ENCODE measurements around the gene CAND2.
A peak's percentile ranks its signal among the peaks of the same experiment; 100 is the strongest.

The CAND2 gene

DNA sequence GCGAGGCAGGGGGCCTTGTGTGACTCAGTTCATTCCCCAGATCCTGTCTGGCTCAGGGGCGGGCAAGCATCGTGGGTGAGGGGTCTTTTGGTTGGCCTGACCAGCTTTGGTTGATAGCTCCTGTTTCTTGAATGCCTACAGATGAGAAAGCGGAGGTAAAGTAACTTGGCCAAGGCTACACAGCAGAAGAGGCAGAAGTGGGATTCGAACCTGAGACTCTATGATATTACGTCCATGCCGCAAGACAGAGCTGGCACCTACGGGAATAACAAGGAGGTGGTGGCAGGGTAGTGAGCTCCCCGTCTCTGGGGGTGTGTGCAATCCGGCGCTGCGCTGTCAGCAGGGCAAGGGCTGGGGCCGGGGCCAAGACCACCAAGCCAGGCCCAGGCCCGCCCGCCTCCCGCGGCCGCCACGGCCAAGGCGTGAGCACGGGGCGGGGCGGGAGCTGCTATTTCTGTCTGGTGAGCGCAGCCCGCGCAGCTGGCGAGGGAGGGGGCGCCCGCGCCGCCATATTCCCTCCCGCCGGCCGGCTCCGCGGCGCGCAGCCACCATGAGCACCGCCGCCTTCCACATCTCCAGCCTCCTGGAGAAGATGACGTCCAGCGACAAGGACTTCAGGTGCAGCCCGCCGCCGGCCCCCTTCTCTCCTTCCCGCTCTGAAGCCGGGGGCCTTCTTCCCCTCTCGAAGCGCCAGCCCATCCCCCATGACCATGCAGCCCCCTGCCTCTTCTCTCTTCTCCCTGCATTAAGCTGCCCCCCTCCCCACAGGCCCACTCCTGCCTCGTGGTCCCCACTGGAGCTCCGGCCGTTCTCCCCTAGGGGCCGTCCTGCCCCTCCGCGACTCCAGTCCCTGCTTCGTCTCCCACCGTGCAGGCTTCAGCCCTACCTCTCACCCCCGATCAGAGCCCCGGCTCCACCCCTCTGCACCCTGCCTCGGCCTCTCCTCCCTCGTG lies at the start of gene CAND2:
Gene CAND2, plus strand, starts transcription at position 510 of the 953 bp plus-strand sequence. Its CDS starts 41 bp downstream, at position 551.
- Histone ChIP-seq H3K36me3 (replicated peaks) (no peaks in the 10 kb centered on the region), H3K27me3 (ENCODE audit: low read depth) (no peaks in the 10 kb centered on the region), H3K4me1 (peaks cover 14% of the 10 kb centered on the region), H3K4me3 (peak within 1 kb of the TSS; percentile 67), H3K9me3 (no peaks in the 10 kb centered on the region)
- peak; percentile 44 to 77 for DNase-seq (ENCODE audit: low spot score in 2 of 2)
- in situ Hi-C loops (cut with MboI; ENCODE audit: low sequenced_read_pairs), result no loop called here

DNA sequence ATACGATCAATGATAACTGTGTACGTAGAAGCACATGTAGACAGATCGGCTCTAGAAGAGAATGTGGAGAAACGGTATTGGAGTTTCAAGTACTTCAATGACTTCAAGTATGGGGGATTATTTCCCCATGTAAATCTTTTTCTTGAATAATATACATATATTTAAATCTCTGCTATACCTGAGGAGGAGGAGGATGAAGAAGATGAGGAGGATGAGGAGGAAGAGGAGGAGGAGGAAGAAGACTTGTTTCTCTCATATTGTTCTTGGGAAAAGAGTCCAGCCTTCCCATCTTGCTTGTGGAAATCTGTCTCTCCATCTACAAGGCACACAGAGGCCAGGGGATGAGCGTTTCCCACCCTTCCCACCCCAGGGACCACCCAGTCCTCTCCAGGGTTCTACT lies 48.0 kb upstream of the CAND2 start:
- no peaks in the 10 kb centered on the region for H3K27me3 ChIP-seq (ENCODE audit: low read depth)
- no peaks in the 10 kb centered on the region for H3K9me3 ChIP-seq
- H3K4me3 ChIP-seq, result no peak overlapping the region
- DNase-seq (ENCODE audit: low spot score in 2 of 2), result no peak
- in situ Hi-C loops (cut with MboI; ENCODE audit: low sequenced_read_pairs), result no loop called here
- no peaks in the 10 kb centered on the region for H3K36me3 ChIP-seq (replicated peaks)
- no peaks in the 10 kb centered on the region for H3K4me1 ChIP-seq

GRCh38 chr3:12750223-12750622 lies 46.3 kb upstream of the CAND2 start:
- H3K4me3 ChIP-seq, result no peak overlapping the region
- no peaks in the 10 kb centered on the region for H3K4me1 ChIP-seq
- no peaks in the 10 kb centered on the region for H3K27me3 ChIP-seq (ENCODE audit: low read depth)
- no peaks in the 10 kb centered on the region for H3K36me3 ChIP-seq (replicated peaks)
- in situ Hi-C loops (cut with MboI; ENCODE audit: low sequenced_read_pairs), result no loop called here
- DNase-seq (ENCODE audit: low spot score in 2 of 2), result no peak
- H3K9me3 ChIP-seq, result no peaks in the 10 kb centered on the region

DNA sequence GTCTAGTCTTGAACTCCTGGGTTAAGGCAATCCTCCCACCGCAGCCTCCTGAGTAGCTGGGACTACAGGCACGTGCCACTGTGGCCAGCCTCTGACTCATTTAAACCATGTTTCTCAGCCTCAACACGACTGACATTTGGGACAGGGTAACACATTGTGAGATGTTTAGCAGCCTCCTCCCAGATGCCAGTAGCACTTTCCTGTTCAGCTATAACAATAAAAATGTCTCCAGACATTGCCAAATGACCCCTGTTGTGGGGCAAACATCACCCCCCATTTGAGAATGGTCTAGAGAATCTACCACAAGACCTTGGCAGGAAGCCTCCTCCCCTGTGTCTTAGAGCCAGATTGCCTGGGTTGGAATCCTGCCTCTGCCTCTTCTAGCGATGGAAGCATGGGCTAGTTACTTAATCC lies 45.8 kb upstream of the CAND2 start:
- Histone ChIP-seq H3K4me3 (no peak overlapping the region), H3K27me3 (ENCODE audit: low read depth) (no peaks in the 10 kb centered on the region), H3K9me3 (no peaks in the 10 kb centered on the region), H3K4me1 (no peaks in the 10 kb centered on the region), H3K36me3 (replicated peaks) (no peaks in the 10 kb centered on the region)
- no peak for DNase-seq (ENCODE audit: low spot score in 2 of 2)
- in situ Hi-C loops (cut with MboI; ENCODE audit: low sequenced_read_pairs), result no loop called here

DNA sequence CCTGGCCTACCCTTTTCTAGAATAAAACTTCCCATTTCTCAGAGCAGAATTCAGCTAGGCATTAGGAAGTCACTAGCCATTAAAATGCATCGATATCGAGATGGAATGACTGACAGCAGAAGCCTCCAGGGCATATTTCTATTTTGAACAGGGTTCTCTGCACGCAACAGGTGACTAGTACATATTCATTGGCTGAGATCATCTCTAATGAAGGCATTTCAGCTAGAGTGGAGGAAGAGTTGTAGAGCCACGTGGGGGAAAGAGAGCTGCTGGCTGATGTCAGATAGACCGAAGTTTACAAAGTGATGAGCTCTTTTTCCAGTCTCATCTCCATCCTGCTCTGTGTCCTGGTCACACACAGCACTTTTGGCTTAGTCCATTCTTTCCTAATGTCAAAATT lies 44.9 kb upstream of the CAND2 start:
- Histone ChIP-seq H3K9me3 (no peaks in the 10 kb centered on the region), H3K4me3 (no peak overlapping the region), H3K27me3 (ENCODE audit: low read depth) (no peaks in the 10 kb centered on the region), H3K36me3 (replicated peaks) (no peaks in the 10 kb centered on the region), H3K4me1 (no peaks in the 10 kb centered on the region)
- no peak for DNase-seq (ENCODE audit: low spot score in 2 of 2)
- in situ Hi-C loops (cut with MboI; ENCODE audit: low sequenced_read_pairs), result no loop called here

DNA sequence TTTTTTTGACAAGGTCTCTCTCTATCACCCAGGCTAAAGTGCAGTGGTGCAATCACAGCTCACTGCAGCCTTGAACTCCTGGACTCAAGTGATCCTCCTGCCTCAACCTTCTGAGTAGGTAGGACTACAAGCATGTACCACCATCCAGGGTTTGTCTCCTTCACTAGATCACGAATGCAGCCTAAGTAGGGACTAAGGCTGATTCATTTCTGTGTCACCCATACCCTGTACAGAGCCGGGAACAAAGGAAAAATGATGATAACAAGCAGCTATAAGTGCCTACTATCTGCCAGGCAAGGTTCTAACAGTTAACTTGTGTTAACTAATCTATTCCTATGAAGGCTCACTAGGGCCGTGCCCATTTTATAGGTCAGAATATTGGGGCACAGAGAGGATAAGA lies 44.4 kb upstream of the CAND2 start:
- no peaks in the 10 kb centered on the region for H3K27me3 ChIP-seq (ENCODE audit: low read depth)
- no peaks in the 10 kb centered on the region for H3K4me1 ChIP-seq
- DNase-seq (ENCODE audit: low spot score in 2 of 2), result no peak
- H3K9me3 ChIP-seq, result no peaks in the 10 kb centered on the region
- no peak overlapping the region for H3K4me3 ChIP-seq
- in situ Hi-C loops (cut with MboI; ENCODE audit: low sequenced_read_pairs), result no loop called here
- no peaks in the 10 kb centered on the region for H3K36me3 ChIP-seq (replicated peaks)

- DNase-seq (ENCODE audit: low spot score in 2 of 2), result no peak
- no peaks in the 10 kb centered on the region for H3K4me1 ChIP-seq
- in situ Hi-C loops (cut with MboI; ENCODE audit: low sequenced_read_pairs), result no loop called here
- no peak overlapping the region for H3K4me3 ChIP-seq
- no peaks in the 10 kb centered on the region for H3K9me3 ChIP-seq
- no peaks in the 10 kb centered on the region for H3K27me3 ChIP-seq (ENCODE audit: low read depth)
- no peaks in the 10 kb centered on the region for H3K36me3 ChIP-seq (replicated peaks)
Observed at GRCh38 chr3:12752809-12753208, 43.7 kb upstream of the CAND2 start.

DNA sequence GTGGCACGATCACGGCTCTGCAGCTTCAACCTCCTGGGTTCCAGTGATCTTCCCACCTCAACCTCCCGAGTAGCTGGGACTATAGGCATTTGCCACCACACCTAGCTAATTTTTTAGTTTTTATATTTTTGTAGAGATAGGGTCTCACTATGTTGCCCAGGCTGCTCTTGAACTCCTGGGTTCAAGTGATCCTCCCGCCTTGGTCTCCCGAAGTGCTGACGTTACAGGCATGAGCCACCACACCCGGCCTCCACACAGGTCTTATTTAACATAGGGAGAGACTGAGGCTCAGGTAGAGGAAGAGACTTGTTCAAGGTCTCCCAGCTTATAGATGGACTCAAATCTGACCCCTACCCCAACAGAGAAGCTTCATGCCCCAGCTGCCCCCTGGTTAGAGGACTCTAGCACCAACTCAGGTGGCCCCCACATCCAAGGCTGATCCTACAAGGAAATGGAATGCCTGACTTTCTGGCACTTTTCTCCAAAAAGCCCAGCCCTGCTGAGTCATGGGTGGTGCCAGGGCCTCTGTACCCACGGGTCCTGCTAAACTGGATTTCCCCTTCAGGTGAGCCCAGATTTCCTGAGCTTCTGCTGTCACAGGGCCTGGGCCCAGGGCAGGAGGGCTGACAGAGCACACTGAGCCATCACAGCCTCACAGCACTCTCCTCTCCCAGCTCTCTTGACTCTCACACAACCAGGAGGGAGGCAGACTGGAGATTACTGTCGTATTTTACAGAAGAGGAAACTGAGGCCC lies 43.0 kb upstream of the CAND2 start:
- no peak for DNase-seq (ENCODE audit: low spot score in 2 of 2)
- no peaks in the 10 kb centered on the region for H3K9me3 ChIP-seq
- no peaks in the 10 kb centered on the region for H3K36me3 ChIP-seq (replicated peaks)
- in situ Hi-C loops (cut with MboI; ENCODE audit: low sequenced_read_pairs), result no loop called here
- H3K4me3 ChIP-seq, result no peak overlapping the region
- no peaks in the 10 kb centered on the region for H3K4me1 ChIP-seq
- no peaks in the 10 kb centered on the region for H3K27me3 ChIP-seq (ENCODE audit: low read depth)

DNA sequence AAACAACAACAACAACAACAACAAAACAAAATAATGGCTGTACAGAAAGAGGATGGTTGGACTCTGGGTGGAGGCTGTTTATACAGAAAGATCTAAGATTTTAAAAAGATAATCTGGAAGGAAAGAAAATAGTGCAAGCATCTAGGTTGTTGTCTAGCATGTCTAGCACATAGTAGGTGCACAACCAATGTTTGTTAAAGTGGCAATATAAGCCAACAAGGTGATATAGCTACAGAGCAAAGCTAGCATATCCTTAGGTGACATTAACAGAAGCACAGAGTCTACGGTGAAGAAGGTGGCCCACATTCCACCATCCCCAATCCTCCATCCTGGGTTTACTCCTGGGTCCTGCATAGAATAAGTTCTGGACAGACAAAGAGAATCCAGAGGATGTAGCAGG lies 42.2 kb upstream of the CAND2 start:
- H3K4me1 ChIP-seq, result no peaks in the 10 kb centered on the region
- H3K9me3 ChIP-seq, result no peaks in the 10 kb centered on the region
- no peak for DNase-seq (ENCODE audit: low spot score in 2 of 2)
- no peaks in the 10 kb centered on the region for H3K27me3 ChIP-seq (ENCODE audit: low read depth)
- H3K36me3 ChIP-seq (replicated peaks), result no peaks in the 10 kb centered on the region
- H3K4me3 ChIP-seq, result no peak overlapping the region
- in situ Hi-C loops (cut with MboI; ENCODE audit: low sequenced_read_pairs), result no loop called here

DNA sequence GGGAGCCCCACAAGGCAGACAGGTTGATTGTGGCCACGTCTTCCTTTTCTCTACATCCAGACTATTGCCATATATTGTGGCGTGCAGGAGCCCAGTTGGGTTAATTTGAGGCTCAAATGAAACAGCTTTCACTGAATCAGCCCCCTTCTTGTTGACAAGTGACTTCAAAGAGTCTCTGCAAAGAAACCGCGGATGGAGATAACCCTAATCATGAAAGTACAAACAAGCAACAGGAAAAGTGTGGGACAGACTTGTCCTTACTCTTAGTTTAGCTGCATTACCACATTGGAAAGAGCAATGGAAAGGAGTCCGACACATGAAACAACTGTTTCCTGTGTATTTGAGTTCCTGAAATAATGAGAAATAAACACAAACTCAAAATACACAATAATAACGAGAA lies 40.7 kb upstream of the CAND2 start:
- Histone ChIP-seq H3K4me1 (no peaks in the 10 kb centered on the region), H3K36me3 (replicated peaks) (no peaks in the 10 kb centered on the region), H3K9me3 (no peaks in the 10 kb centered on the region), H3K27me3 (ENCODE audit: low read depth) (no peaks in the 10 kb centered on the region), H3K4me3 (no peak overlapping the region)
- no peak for DNase-seq (ENCODE audit: low spot score in 2 of 2)
- in situ Hi-C loops (cut with MboI; ENCODE audit: low sequenced_read_pairs), result no loop called here

GRCh38 chr3:12756175-12756574 lies 40.3 kb upstream of the CAND2 start:
- Histone ChIP-seq H3K27me3 (ENCODE audit: low read depth) (no peaks in the 10 kb centered on the region), H3K36me3 (replicated peaks) (no peaks in the 10 kb centered on the region), H3K4me1 (no peaks in the 10 kb centered on the region), H3K4me3 (no peak overlapping the region), H3K9me3 (no peaks in the 10 kb centered on the region)
- in situ Hi-C loops (cut with MboI; ENCODE audit: low sequenced_read_pairs), result no loop called here
- DNase-seq (ENCODE audit: low spot score in 2 of 2), result no peak

GRCh38 chr3:12756635-12757034 lies 39.8 kb upstream of the CAND2 start:
- Histone ChIP-seq H3K4me1 (no peaks in the 10 kb centered on the region), H3K27me3 (ENCODE audit: low read depth) (no peaks in the 10 kb centered on the region)
- in situ Hi-C loops (cut with MboI; ENCODE audit: low sequenced_read_pairs), result no loop called here

DNA sequence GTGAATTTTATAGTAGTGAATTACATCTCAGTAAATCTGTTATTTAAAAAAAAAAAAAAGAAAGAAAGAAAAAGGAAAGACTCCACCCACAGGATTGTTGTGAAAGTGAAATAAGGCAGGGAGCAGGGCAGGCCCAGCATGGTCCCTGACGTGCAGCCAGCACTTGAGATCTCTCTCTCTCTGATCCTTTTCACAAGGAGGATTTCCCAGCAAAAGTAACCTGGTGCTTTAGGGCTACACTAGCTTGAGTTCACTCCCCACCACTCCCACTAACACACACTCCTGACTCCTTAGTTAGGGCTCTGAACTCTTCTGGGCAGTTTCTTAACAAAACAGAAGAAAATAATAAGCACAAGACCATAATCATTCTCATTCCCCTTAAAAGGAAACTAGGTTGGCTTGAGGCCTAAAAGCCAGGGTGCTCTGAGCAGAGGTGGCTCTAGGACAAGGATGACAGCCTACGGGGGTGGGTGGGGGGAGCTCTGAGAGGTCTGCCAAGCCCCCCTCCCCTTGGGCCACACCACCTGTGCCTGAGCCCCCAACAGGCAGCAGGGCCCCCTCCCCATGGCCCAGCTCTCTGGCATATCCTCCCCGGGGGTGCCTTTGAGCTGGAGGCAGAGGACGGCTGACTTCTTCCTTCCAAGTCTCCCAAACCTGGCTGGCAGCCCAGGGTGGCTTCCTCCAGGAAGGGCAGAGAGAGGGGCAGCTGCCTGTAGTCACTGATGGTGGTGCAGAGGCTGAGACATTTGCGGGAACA lies 38.3 kb upstream of the CAND2 start:
- H3K4me1 ChIP-seq, result no peaks in the 10 kb centered on the region
- in situ Hi-C loops (cut with MboI; ENCODE audit: low sequenced_read_pairs), result no loop called here
- no peak overlapping the region for H3K4me3 ChIP-seq
- no peaks in the 10 kb centered on the region for H3K9me3 ChIP-seq
- no peaks in the 10 kb centered on the region for H3K27me3 ChIP-seq (ENCODE audit: low read depth)
- no peaks in the 10 kb centered on the region for H3K36me3 ChIP-seq (replicated peaks)
- no peak for DNase-seq (ENCODE audit: low spot score in 2 of 2)

More at GRCh38 chr3:12756635-12757034, 39.8 kb upstream of the CAND2 start:
- Histone ChIP-seq H3K36me3 (replicated peaks) (no peaks in the 10 kb centered on the region), H3K4me3 (no peak overlapping the region), H3K9me3 (no peaks in the 10 kb centered on the region)
- DNase-seq (ENCODE audit: low spot score in 2 of 2), result no peak
